Smooth muscle cell of the coronary artery (primary cell): ENCODE data around the gene GJA8. TPM values are rescaled to one million over a fixed set of nuclear protein-coding genes. Genes with fewer than 3 reads are reported as not detected.

ENCODE experiments used
- total RNA-seq: library from RNA; depleted of rRNA; stranded (reverse); fragments of >200 nt; gene quantifications from 2 replicates; pipeline ENCODE4 v1.2.3, GENCODE V29; 2014; ENCODE audit warnings: low replicate concordance

The GJA8 gene
- not detected in 2 replicates for total RNA-seq

DNA sequence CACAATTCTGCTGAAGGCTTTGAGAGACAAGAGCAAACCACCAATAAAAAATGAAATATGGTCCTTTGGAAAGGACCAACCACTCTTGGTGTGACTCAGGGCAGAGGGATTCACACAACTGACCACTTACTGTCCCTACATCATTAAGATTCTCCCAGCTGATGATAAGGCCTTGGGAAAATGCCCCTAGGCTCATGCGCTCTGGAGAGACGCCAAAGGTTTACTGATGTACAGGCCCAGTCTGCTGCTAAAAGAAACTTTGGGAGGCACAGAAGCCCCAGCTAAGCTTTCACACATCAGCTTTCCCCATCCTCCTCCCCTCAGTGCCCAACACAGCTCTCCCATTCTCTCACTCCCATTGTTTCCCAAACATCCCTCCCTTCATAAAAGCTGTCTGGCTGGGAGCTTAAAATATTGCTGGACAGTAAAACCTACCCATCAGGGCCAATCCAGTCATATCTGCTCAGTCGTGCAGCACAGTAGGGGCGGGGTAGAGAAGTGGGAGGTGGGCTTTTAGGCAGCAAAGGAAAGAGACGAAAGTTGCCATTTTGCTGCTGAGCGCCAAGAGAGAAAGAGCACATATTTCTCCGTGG, at the start of gene GJA8:
Gene GJA8 (plus strand): TSS at position 543 of the 593 bp plus-strand sequence. CDS start 5,161 bp downstream, outside the sequence.

DNA sequence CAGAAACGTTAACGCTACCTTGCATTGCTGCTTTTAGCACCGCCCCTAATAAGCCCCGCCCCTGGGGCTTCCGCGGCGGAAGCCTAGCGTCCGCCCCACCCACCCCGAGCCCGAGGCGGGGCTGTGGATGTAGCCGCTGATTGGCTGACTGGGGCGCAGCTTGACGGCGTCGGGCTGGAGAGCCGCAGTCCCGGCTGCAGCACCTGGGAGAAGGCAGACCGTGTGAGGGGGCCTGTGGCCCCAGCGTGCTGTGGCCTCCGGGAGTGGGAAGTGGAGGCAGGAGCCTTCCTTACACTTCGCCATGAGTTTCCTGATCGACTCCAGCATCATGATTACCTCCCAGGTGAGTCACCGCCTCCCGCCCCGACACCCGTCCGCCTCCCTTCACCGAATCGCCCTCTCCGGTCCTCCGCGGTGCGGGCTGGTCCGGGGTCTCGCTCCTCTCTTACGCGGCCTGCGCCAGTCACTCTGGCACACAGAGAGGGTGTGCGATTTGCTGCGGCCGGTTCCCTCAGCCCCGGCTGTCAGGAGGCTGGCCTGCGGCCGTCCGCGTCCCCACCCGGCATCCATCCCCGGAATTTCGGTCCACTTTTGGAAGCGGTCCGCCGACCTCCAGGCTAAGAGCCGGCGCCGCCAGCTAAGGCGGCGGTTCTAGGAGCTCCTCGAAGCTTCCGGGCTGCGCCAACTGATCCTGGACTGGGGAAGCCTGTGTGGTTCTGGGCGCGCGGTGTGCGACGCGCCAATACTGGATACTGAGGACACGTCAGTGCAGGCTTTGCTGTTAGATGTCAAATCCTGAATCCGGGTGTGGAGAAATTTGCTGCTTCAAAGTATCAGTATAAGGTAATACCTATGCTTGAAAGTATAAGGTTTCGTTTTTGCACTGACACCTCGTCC, 25.9 kb downstream of the GJA8 start, which contains the start of gene GPR89B:
Gene GPR89B (plus strand): TSS at position 185 of the 897 bp plus-strand sequence. CDS start 117 bp downstream, at position 302.

Other genes with a start within 250 kb of the GJA8 start
- gene ACP6, start 232.3 kb upstream of the GJA8 start, total RNA-seq, result 1.2 and 5.3 TPM in 2 replicates
- 75.8 TPM in 1 of 2 replicates, not detected in the other for gene GJA5, start 142.2 kb upstream of the GJA8 start, total RNA-seq
- 16.4 and 18.4 TPM in 2 replicates for gene GPR89B, start 25.6 kb downstream of the GJA8 start, total RNA-seq
- 3.2 and 4.0 TPM in 2 replicates for gene NBPF11, start 249.5 kb downstream of the GJA8 start, total RNA-seq